Neural cell (in vitro differentiated cells): ENCODE results near the gene TLR7.

ENCODE experiments used
- CTCF ChIP-seq: fragments of 450-650 bp; IDR thresholded peaks from 2 replicates; pipeline ENCODE4 v1.5.1; 2014; ENCODE audit warnings: antibody characterized with exemption, mild to moderate bottlenecking, moderate library complexity; ENCODE audit not compliant: poor library complexity, severe bottlenecking
- EP300 ChIP-seq: fragments of 450-650 bp; conservative IDR thresholded peaks from 2 replicates; pipeline ENCODE4 v1.6.1; 2014; ENCODE audit warnings: antibody characterized with exemption, mild to moderate bottlenecking, moderate library complexity; ENCODE audit not compliant: poor library complexity, severe bottlenecking
- EZH2 ChIP-seq: fragments of 200-600, 300-800 bp; shearing (Covaris generic), sonication (generic); IDR thresholded peaks from 2 replicates; pipeline ENCODE4 v1.6.1; 2014; ENCODE audit warnings: antibody characterized with exemption, low read length, borderline replicate concordance, mild to moderate bottlenecking; ENCODE audit not compliant: insufficient read depth, poor library complexity, severe bottlenecking
- POLR2AphosphoS5 ChIP-seq: IDR thresholded peaks from 2 replicates; pipeline ENCODE4 v1.6.1; 2012
- RAD21 ChIP-seq: fragments of 450-650 bp; conservative IDR thresholded peaks from 2 replicates; pipeline ENCODE4 v1.6.1; 2014; ENCODE audit warnings: antibody characterized with exemption, mild to moderate bottlenecking, moderate library complexity
- REST ChIP-seq: IDR thresholded peaks from 2 replicates; pipeline ENCODE4 v1.6.1; 2012; ENCODE audit warnings: borderline replicate concordance
- SMC3 ChIP-seq: fragments of 450-650 bp; conservative IDR thresholded peaks from 2 replicates; pipeline ENCODE4 v1.6.1; 2014; ENCODE audit warnings: antibody characterized with exemption, mild to moderate bottlenecking, moderate library complexity; ENCODE audit not compliant: poor library complexity
- TAF1 ChIP-seq: IDR thresholded peaks from 2 replicates; pipeline ENCODE4 v1.6.1; 2012; ENCODE audit warnings: low read depth

DNA sequence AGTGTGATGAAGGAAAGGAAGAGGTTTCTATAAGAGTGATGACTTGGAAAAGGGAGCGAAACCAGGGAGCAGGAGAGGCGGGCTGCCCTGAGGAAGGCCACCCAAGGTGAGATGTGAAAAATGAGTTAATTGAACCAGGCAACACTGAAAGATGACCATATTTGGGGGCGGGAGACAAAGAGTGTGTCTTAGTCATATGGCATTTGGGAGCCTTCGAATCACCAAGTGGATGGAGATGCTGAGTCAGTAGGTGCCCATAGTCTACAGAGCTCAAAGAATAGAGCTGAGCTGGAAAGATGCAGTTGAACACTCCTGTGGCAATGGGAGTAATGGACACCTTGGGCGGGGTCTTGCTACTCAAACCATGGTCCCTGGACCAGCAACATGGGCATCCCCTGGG, 31.2 kb downstream of the TLR7 start:
- TF ChIP-seq CTCF (no peak), POLR2AphosphoS5 (no peak), REST (no peak), EP300 (no peak), EZH2 (no peak), RAD21 (no peak), TAF1 (no peak), SMC3 (no peak)
